ENCODE data around the gene FLCN.
"Not testable (repeated sequence)": the region's sequence is repeated elsewhere in the genome, so short reads cannot be mapped to it uniquely, and the experiment has no call there.

The FLCN gene

DNA sequence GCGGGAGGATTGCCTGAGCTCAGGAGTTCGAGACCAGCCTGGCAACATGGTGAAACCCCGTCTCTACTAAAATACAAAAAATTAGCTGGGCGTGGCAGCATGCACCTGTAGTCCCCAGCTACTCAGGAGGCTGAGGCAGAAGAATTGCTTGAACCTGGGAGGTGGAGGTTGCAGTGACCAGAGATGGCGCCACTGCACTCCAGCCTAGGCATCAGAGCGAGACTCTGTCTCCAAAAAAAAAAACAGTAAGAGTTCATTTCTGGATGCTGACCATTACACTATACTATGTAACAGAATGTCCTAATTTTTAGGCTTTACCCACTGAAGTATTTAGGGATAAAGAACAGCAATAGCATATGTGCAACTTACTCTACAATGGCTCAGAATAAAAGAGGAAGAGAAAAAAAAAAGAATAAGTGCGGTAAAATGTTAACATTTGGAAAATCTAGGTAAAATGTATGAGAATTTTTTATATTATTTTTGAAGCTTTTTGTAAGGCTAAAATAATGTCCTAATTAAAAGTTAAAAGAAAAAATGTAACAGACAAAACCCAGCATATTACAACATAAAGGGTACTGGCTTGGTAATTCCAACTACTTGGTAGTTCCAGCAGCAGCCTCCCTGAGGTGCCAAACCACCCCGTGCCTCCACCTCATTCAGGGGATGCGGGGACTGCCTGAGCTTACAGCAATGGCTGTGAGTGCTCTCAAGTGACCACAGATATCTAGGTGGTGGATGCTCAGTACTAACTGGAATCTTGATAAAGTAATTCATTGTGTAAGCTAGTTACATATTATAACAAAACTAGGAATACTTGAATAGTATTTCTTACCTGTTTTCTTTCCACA, 33.2 kb upstream of the FLCN start:
- H3K27me3 ChIP-seq: no peaks in the 10 kb centered on the region
- H3K9me3 ChIP-seq: no peaks in the 10 kb centered on the region
- no peaks in the 10 kb centered on the region for H3K4me1 ChIP-seq
- DNase-seq: peak; percentile 12
- TF ChIP-seq, protein P1, sequence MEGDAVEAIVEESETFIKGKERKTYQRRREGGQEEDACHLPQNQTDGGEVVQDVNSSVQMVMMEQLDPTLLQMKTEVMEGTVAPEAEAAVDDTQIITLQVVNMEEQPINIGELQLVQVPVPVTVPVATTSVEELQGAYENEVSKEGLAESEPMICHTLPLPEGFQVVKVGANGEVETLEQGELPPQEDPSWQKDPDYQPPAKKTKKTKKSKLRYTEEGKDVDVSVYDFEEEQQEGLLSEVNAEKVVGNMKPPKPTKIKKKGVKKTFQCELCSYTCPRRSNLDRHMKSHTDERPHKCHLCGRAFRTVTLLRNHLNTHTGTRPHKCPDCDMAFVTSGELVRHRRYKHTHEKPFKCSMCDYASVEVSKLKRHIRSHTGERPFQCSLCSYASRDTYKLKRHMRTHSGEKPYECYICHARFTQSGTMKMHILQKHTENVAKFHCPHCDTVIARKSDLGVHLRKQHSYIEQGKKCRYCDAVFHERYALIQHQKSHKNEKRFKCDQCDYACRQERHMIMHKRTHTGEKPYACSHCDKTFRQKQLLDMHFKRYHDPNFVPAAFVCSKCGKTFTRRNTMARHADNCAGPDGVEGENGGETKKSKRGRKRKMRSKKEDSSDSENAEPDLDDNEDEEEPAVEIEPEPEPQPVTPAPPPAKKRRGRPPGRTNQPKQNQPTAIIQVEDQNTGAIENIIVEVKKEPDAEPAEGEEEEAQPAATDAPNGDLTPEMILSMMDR (IDR thresholded peaks at IDR 0.05; ENCODE audit: low read depth, low read length): peak; percentile 36
- H3K36me3 ChIP-seq: peaks cover 41% of the 10 kb centered on the region
- H3K4me3 ChIP-seq (ENCODE audit: low read depth, low read length): no peak overlapping the region

DNA sequence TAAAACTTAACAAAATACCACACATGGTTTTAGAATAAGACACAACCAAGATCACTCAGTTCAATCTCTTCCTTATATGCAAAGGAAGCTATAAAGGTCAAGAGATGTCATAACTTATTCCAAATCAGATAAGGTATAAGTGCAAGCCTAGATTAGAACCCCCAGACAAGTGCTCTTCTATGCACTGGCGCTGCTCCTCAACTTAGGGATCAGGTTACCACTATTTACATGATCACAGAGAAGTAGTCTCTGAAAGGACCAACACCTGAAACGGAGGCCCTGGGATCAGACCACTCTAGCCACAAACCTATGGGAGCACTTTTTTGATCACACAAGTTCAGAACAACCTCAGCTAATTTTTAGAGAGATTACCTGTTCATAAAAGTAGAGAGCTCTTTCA, 27.5 kb upstream of the FLCN start:
- no peaks in the 10 kb centered on the region for H3K27me3 ChIP-seq
- H3K36me3 ChIP-seq: peaks cover 39% of the 10 kb centered on the region
- no peaks in the 10 kb centered on the region for H3K9me3 ChIP-seq
- DNase-seq: no peak
- no peaks in the 10 kb centered on the region for H3K4me1 ChIP-seq
- TF ChIP-seq, protein P1 (IDR thresholded peaks at IDR 0.05; ENCODE audit: low read depth, low read length): no peak
- H3K4me3 ChIP-seq (ENCODE audit: low read depth, low read length): no peak overlapping the region

DNA sequence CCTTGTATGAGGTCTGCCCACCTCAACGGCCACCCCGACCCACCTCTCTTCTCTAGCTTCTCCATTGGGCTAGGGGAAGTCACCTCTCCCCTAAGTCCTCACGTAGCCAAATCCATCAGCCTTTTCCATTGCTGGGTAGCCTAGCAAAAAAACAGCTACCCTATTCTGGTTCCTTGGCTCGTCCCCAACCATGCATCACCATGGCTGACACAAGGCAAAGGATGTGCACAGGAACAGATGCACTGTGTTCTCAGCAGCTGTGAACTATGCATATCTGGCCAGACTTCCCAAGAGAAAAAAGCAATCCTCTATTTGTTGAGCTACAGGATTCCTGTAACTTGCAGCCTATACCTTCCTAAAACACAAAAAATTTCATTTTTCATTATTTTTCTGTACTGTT, 22.0 kb upstream of the FLCN start:
- DNase-seq: no peak
- Histone ChIP-seq H3K36me3 (peaks cover 24% of the 10 kb centered on the region), H3K27me3 (no peaks in the 10 kb centered on the region), H3K4me1 (no peaks in the 10 kb centered on the region), H3K4me3 (ENCODE audit: low read depth, low read length) (no peak overlapping the region), H3K9me3 (no peaks in the 10 kb centered on the region)
- TF ChIP-seq, protein P1 (IDR thresholded peaks at IDR 0.05; ENCODE audit: low read depth, low read length): no peak

DNA sequence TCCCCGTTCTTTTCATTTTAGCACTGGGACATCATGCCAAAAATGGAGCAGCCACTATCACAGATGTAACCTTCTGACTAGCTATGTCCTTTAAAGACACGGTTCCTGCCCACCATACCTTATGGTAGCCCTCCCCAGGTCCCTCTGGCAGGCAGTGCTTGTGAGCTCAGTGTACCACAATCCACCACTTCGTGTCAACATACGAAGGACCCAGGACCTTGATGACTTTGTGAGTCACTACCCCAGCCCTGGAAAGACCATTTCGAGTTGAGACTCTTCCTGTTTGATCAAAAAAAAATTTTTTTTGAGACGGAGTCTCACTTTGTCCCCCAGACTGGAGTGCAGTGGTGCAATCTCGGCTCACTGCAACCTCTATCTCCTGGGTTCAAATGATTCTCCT, 21.0 kb upstream of the FLCN start:
- H3K36me3 ChIP-seq: peaks cover 28% of the 10 kb centered on the region

DNA sequence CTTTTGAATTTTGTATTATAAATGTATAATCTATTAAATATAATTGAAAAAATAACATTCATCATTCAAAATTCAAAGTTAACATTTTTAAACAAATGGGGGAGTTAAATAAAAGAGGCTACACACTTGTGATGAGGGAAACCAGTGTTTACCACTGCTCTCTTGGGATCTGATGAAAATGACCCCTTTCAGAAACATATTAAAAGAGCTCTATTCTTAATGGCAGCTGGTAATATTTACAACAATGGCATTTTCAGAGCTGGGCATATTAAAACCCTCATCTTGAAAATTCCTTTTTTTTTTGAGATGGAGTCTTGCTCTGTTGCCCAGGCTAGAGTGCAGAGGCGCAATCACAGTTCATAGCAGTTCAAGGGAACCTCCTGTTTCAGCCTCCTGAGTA, 19.3 kb upstream of the FLCN start:
- H3K4me1 ChIP-seq: no peaks in the 10 kb centered on the region
- H3K4me3 ChIP-seq (ENCODE audit: low read depth, low read length): no peak overlapping the region
- TF ChIP-seq, protein P1 (IDR thresholded peaks at IDR 0.05; ENCODE audit: low read depth, low read length): no peak
- H3K36me3 ChIP-seq: peaks cover 30% of the 10 kb centered on the region
- H3K9me3 ChIP-seq: no peaks in the 10 kb centered on the region
- no peaks in the 10 kb centered on the region for H3K27me3 ChIP-seq
- no peak for DNase-seq

More for the DNA sequence above, 21.0 kb upstream of the FLCN start:
- Histone ChIP-seq H3K4me3 (ENCODE audit: low read depth, low read length) (no peak overlapping the region), H3K27me3 (no peaks in the 10 kb centered on the region), H3K4me1 (no peaks in the 10 kb centered on the region), H3K9me3 (no peaks in the 10 kb centered on the region)
- TF ChIP-seq, protein P1 (IDR thresholded peaks at IDR 0.05; ENCODE audit: low read depth, low read length): no peak
- no peak for DNase-seq

DNA sequence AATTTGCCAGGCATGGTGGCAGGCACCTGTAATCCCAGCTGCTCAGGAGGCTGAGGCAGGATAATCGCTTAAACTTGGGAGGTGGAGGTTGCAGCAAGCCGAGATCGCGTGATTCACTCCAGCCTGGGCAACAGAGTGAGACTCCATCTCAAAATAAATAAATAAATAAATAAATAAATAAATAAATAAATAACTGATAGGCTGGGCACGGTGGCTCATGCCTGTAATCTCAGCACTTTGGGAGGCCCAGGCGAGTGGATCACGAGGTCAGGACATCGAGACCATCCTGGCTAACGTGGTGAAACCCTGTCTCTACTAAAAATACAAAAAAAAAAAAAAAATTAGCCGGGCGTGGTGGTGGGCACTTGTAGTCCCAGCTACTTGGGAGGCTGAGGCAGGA, 18.7 kb upstream of the FLCN start:
- H3K4me1 ChIP-seq; H3K4me3 ChIP-seq (ENCODE audit: low read depth, low read length); H3K9me3 ChIP-seq; H3K27me3 ChIP-seq; DNase-seq: not testable (repeated sequence)
- H3K36me3 ChIP-seq: peaks cover 30% of the 10 kb centered on the region
